SK-N-SH treated with all-trans-retinoic acid at 6 μM for 48 hours (cell line): ENCODE measurements around the gene CMIP.
A peak's percentile ranks its signal among the peaks of the same experiment; 100 is the strongest.

Experiments
- ATAC-seq: fragments of 200-7000 bp; cut with Tn5 transposase; 3 replicates; pipeline ENCODE4 v1.9.1; 2020; ENCODE audit warnings: mild to moderate bottlenecking, moderate library complexity
- ARNTL ChIP-seq: fragments of 450-650 bp; formaldehyde crosslinking; IDR thresholded peaks from 2 replicates; pipeline ENCODE4 v1.5.0; 2020; ENCODE audit warnings: low read depth, mild to moderate bottlenecking, moderate library complexity, borderline replicate concordance
- BACH2 ChIP-seq: fragments of 250-450 bp; sonication (Bioruptor Pico); IDR thresholded peaks from 2 replicates; pipeline ENCODE4 v1.9.0; 2021; ENCODE audit warnings: mild to moderate bottlenecking, borderline replicate concordance
- CSDC2 ChIP-seq: fragments of 250-450 bp; sonication (Bioruptor Pico); IDR thresholded peaks from 2 replicates; pipeline ENCODE4 v1.5.0; 2020; ENCODE audit warnings: mild to moderate bottlenecking, moderate library complexity
- ESRRG ChIP-seq: fragments of 250-450 bp; sonication (Bioruptor Pico); IDR thresholded peaks from 2 replicates; pipeline ENCODE4 v1.6.1; 2021; ENCODE audit warnings: mild to moderate bottlenecking
- GLIS3 ChIP-seq: fragments of 250-450 bp; sonication (Bioruptor Pico); IDR thresholded peaks from 2 replicates; pipeline ENCODE4 v1.5.0; 2020; ENCODE audit warnings: mild to moderate bottlenecking, moderate library complexity
- ISL1 ChIP-seq: fragments of 250-450 bp; sonication (Bioruptor Pico); IDR thresholded peaks from 2 replicates; pipeline ENCODE4 v2.1.2; 2022; ENCODE audit warnings: mild to moderate bottlenecking, moderate library complexity
- PPARA ChIP-seq: fragments of 250-450 bp; sonication (Bioruptor Pico); IDR thresholded peaks from 2 replicates; pipeline ENCODE4 v1.5.0; 2020; ENCODE audit warnings: mild to moderate bottlenecking, borderline replicate concordance
- RARB ChIP-seq: fragments of 250-450 bp; sonication (Bioruptor Pico); IDR thresholded peaks from 2 replicates; pipeline ENCODE4 v1.8.0; 2021; ENCODE audit warnings: mild to moderate bottlenecking, moderate library complexity
- SNAI2 ChIP-seq: fragments of 250-450 bp; sonication (Bioruptor Pico); IDR thresholded peaks from 2 replicates; pipeline ENCODE4 v1.5.0; 2020; ENCODE audit warnings: mild to moderate bottlenecking, moderate library complexity
- TCF4 ChIP-seq: fragments of 250-450 bp; sonication (Bioruptor Pico); IDR thresholded peaks from 2 replicates; pipeline ENCODE4 v1.8.0; 2021; ENCODE audit warnings: mild to moderate bottlenecking, moderate library complexity, borderline replicate concordance
- TOX ChIP-seq: fragments of 250-450 bp; sonication (Bioruptor Pico); IDR thresholded peaks from 2 replicates; pipeline ENCODE4 v1.8.0; 2021; ENCODE audit warnings: mild to moderate bottlenecking, moderate library complexity, borderline replicate concordance
- ZC3H10 ChIP-seq: fragments of 250-450 bp; sonication (Bioruptor Pico); IDR thresholded peaks from 2 replicates; pipeline ENCODE4 v1.5.1; 2021; ENCODE audit warnings: mild to moderate bottlenecking, moderate library complexity
- ZFP3 ChIP-seq: fragments of 250-450 bp; sonication (Bioruptor Pico); IDR thresholded peaks from 2 replicates; pipeline ENCODE4 v1.5.0; 2020; ENCODE audit warnings: mild to moderate bottlenecking, moderate library complexity
- ZFP30 ChIP-seq: fragments of 450-650 bp; formaldehyde crosslinking; IDR thresholded peaks from 2 replicates; pipeline ENCODE4 v1.5.0; 2022; ENCODE audit warnings: mild to moderate bottlenecking, moderate library complexity
- ZNF565 ChIP-seq: fragments of 450-650 bp; formaldehyde crosslinking; conservative IDR thresholded peaks from 2 replicates; pipeline ENCODE4 v1.5.0; 2020; ENCODE audit warnings: low read depth, mild to moderate bottlenecking, moderate library complexity
- ZNF70 ChIP-seq: fragments of 450-650 bp; formaldehyde crosslinking; IDR thresholded peaks from 2 replicates; pipeline ENCODE4 v1.5.0; 2020; ENCODE audit warnings: mild to moderate bottlenecking, moderate library complexity
- ZNF8 ChIP-seq: fragments of 450-650 bp; formaldehyde crosslinking; IDR thresholded peaks from 2 replicates; pipeline ENCODE4 v1.5.0; 2020; ENCODE audit warnings: mild to moderate bottlenecking, moderate library complexity
- TF ChIP-seq, protein P1 (sequence below): fragments of 250-450 bp; sonication (Bioruptor Pico); IDR thresholded peaks from 2 replicates; pipeline ENCODE4 v1.8.0; 2021; ENCODE audit warnings: low read depth, mild to moderate bottlenecking, moderate library complexity, borderline replicate concordance
- TF ChIP-seq, protein P2 (sequence below): fragments of 250-450 bp; sonication (Bioruptor Pico); IDR thresholded peaks from 2 replicates; pipeline ENCODE4 v1.5.0; 2020; ENCODE audit warnings: mild to moderate bottlenecking, moderate library complexity
- TF ChIP-seq, protein P3 (sequence below): fragments of 250-450 bp; sonication (Bioruptor Pico); IDR thresholded peaks from 2 replicates; pipeline ENCODE4 v1.8.0; 2020; ENCODE audit warnings: mild to moderate bottlenecking, moderate library complexity, borderline replicate concordance
- TF ChIP-seq, protein P4 (sequence below): fragments of 250-450 bp; sonication (Bioruptor Pico); IDR thresholded peaks from 2 replicates; pipeline ENCODE4 v1.5.1; 2020; ENCODE audit warnings: low read depth, mild to moderate bottlenecking, moderate library complexity

Gene CMIP

DNA sequence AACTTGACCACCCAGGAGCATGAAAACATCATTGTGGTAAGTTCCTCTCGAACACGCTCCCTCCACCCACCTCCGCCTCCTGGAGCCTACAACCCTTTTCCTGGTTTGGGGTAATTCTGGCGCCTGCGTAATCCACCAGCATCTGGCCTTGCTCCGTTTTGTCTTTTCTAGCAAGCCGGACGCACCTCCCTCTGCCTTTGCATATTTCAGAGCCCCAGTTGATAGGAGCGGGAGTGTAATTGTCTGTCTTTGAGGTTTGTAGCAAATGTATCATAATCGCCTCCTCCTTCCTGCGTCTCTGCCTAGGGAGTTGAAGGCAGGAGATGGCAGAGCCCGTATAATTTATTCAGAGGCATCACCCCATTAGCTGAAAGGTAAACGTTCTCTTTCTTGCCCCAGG is 213.2 kb downstream of the CMIP start:
- no peak for ATAC-seq
- TF ChIP-seq, protein P1, sequence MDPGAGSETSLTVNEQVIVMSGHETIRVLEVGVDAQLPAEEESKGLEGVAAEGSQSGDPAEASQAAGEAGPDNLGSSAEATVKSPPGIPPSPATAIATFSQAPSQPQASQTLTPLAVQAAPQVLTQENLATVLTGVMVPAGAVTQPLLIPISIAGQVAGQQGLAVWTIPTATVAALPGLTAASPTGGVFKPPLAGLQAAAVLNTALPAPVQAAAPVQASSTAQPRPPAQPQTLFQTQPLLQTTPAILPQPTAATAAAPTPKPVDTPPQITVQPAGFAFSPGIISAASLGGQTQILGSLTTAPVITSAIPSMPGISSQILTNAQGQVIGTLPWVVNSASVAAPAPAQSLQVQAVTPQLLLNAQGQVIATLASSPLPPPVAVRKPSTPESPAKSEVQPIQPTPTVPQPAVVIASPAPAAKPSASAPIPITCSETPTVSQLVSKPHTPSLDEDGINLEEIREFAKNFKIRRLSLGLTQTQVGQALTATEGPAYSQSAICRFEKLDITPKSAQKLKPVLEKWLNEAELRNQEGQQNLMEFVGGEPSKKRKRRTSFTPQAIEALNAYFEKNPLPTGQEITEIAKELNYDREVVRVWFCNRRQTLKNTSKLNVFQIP (CRISPR knock-in tag) = no peak
- TF ChIP-seq GLIS3 (CRISPR knock-in tag) = no peak
- TF ChIP-seq, protein P2, sequence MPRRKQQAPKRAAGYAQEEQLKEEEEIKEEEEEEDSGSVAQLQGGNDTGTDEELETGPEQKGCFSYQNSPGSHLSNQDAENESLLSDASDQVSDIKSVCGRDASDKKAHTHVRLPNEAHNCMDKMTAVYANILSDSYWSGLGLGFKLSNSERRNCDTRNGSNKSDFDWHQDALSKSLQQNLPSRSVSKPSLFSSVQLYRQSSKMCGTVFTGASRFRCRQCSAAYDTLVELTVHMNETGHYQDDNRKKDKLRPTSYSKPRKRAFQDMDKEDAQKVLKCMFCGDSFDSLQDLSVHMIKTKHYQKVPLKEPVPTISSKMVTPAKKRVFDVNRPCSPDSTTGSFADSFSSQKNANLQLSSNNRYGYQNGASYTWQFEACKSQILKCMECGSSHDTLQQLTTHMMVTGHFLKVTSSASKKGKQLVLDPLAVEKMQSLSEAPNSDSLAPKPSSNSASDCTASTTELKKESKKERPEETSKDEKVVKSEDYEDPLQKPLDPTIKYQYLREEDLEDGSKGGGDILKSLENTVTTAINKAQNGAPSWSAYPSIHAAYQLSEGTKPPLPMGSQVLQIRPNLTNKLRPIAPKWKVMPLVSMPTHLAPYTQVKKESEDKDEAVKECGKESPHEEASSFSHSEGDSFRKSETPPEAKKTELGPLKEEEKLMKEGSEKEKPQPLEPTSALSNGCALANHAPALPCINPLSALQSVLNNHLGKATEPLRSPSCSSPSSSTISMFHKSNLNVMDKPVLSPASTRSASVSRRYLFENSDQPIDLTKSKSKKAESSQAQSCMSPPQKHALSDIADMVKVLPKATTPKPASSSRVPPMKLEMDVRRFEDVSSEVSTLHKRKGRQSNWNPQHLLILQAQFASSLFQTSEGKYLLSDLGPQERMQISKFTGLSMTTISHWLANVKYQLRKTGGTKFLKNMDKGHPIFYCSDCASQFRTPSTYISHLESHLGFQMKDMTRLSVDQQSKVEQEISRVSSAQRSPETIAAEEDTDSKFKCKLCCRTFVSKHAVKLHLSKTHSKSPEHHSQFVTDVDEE (CRISPR knock-in tag) = no peak
- no peak for TF ChIP-seq PPARA
- no peak for TF ChIP-seq BACH2

DNA sequence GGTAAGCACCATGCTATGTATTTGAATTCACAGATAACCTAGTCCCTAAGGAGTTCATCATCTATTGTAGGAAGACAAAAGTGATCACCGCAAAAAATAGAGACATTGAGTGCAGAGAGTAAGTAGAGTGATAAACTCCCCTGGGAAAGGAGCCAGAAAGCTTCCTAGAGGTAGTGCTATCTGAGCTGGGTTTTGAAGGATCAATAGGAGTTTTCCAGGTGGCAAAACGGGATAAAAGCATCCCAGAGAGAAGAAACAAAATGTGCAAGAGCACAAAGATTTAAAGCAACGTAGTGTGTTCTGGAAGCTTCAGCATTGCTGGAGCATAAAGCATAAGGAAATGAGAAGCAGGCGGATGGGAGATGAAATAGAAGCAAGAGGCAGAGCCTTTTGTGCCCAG is 213.8 kb downstream of the CMIP start:
- TF ChIP-seq TOX (CRISPR knock-in tag) (no peak), ZFP3 (CRISPR knock-in tag) (peak; percentile 98)
- ATAC-seq = no peak

DNA sequence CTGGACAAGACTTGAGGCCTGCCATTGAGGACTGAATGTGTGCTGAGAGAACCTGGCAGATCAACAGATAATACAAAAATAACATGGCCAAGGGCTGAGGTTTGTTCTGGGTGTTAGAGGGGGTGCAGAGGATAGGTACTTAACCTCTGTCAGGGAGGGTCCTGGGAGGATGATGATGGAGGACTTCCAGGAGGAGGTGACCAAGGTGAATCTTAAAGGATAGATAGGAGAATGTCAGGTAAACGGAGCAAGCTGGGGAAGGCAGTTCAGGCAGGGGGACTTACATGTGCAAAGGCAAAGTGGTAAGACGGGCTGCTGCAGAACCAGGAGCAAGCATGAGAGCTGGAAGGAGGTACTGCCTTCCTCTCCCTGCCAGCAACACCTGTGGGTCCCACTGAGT is 214.6 kb downstream of the CMIP start:
- ATAC-seq = no peak
- TF ChIP-seq RARB (CRISPR knock-in tag) (no peak), ZNF8 (CRISPR knock-in tag) (no peak)
- TF ChIP-seq, protein P3, sequence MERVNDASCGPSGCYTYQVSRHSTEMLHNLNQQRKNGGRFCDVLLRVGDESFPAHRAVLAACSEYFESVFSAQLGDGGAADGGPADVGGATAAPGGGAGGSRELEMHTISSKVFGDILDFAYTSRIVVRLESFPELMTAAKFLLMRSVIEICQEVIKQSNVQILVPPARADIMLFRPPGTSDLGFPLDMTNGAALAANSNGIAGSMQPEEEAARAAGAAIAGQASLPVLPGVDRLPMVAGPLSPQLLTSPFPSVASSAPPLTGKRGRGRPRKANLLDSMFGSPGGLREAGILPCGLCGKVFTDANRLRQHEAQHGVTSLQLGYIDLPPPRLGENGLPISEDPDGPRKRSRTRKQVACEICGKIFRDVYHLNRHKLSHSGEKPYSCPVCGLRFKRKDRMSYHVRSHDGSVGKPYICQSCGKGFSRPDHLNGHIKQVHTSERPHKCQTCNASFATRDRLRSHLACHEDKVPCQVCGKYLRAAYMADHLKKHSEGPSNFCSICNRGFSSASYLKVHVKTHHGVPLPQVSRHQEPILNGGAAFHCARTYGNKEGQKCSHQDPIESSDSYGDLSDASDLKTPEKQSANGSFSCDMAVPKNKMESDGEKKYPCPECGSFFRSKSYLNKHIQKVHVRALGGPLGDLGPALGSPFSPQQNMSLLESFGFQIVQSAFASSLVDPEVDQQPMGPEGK (CRISPR knock-in tag) = no peak

DNA sequence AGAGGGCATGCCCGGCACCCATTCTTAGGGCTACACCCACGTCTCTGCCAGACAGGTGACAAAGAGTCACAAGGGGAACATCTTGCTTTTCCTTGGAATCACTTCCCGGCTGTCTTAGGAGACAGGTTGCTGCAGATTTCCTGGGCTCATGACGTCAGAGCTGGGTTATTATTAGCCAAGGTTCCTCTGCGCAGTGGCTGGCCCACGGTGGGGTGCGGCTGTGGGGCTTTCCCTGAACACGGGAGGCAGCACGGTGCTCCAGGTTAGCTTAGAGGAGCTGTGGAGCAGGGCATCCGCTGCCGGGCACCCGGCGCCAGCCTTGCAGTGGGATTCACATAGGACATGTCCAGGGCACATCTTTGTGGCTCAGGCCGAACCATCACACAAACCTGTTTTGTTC is 216.5 kb downstream of the CMIP start:
- ATAC-seq = no peak
- TF ChIP-seq BACH2 = no peak
- TF ChIP-seq ZC3H10 (CRISPR knock-in tag) = no peak
- no peak for TF ChIP-seq ISL1 (CRISPR knock-in tag)
- TF ChIP-seq TCF4 (CRISPR knock-in tag) = no peak
- no peak for TF ChIP-seq RARB (CRISPR knock-in tag)
- no peak for TF ChIP-seq ARNTL (CRISPR knock-in tag)
- no peak for TF ChIP-seq ZNF70 (CRISPR knock-in tag)
- TF ChIP-seq ZFP3 (CRISPR knock-in tag) = no peak
- no peak for TF ChIP-seq SNAI2 (CRISPR knock-in tag)
- no peak for TF ChIP-seq PPARA
- no peak for TF ChIP-seq ESRRG (CRISPR knock-in tag)
- TF ChIP-seq, protein P2 (CRISPR knock-in tag) = no peak
- no peak for TF ChIP-seq ZFP30
- no peak for TF ChIP-seq CSDC2 (CRISPR knock-in tag)
- no peak for TF ChIP-seq ZNF565
- TF ChIP-seq, protein P3 (CRISPR knock-in tag) = no peak
- TF ChIP-seq, protein P4, sequence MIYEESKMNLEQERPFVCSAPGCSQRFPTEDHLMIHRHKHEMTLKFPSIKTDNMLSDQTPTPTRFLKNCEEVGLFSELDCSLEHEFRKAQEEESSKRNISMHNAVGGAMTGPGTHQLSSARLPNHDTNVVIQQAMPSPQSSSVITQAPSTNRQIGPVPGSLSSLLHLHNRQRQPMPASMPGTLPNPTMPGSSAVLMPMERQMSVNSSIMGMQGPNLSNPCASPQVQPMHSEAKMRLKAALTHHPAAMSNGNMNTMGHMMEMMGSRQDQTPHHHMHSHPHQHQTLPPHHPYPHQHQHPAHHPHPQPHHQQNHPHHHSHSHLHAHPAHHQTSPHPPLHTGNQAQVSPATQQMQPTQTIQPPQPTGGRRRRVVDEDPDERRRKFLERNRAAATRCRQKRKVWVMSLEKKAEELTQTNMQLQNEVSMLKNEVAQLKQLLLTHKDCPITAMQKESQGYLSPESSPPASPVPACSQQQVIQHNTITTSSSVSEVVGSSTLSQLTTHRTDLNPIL = no peak
